ENCODE measurements around the gene PTCD2. TPM values are rescaled to one million over a fixed set of nuclear protein-coding genes. Genes with fewer than 3 reads are reported as not detected.

PTCD2 gene
- total and polyA plus RNA-seq, 2 of the 8 experiments (the other 6 are each of a cell fraction or from before 2014, with no cell fraction given): 7.3 to 15.4 TPM

DNA sequence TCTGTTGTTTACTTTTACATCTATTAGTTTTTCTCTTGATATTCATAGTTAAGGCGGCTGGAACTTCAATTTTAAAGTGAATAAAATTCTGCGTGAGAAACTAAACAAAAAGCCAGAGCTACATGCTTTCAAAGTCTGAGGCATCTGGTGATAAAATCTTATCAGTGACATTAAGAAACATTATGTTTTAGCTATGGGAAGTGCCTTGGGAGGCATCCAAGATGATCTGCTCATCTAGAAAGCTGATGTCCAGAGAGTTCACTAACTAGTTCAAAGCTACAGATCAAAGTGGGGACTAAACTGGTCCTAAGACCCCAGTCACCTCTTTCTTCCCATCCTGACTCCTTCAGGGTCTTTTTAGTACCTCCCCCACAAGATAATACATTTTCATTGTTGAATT lies 37.3 kb upstream of the PTCD2 start (continued):
- TF ChIP-seq, protein P1, sequence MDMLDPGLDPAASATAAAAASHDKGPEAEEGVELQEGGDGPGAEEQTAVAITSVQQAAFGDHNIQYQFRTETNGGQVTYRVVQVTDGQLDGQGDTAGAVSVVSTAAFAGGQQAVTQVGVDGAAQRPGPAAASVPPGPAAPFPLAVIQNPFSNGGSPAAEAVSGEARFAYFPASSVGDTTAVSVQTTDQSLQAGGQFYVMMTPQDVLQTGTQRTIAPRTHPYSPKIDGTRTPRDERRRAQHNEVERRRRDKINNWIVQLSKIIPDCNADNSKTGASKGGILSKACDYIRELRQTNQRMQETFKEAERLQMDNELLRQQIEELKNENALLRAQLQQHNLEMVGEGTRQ (IDR thresholded peaks at IDR 0.05; ENCODE audit: low read length): no peak
- TF ChIP-seq CHD2 (IDR thresholded peaks at IDR 0.05; ENCODE audit: low read length) (no peak), SIX5 (IDR thresholded peaks at IDR 0.05; ENCODE audit: low read depth, low read length) (no peak), RFX5 (IDR thresholded peaks at IDR 0.05; ENCODE audit: borderline replicate concordance, low read depth, low read length) (no peak), BRCA1 (IDR thresholded peaks at IDR 0.05; ENCODE audit: low read depth, low read length) (no peak)

Data from H1 (cell line).